SK-N-SH (cell line): ENCODE data around the gene MLYCD. TPM values are rescaled to one million over a fixed set of nuclear protein-coding genes. Genes with fewer than 3 reads are reported as not detected.

Experiments
- CTCF ChIA-PET: fragments of 300-600, 350-600 bp; formaldehyde crosslinking; extraction: SDS; loops from one replicate; lab custom pipeline; 2021; lab: Yijun Ruan, JAX
- POLR2A ChIA-PET: fragments of 350-600 bp; sonication (Branson Sonifier 250); formaldehyde crosslinking; extraction: SDS; loops from one replicate; lab custom pipeline; 2020; ENCODE audit warnings: antibody characterized with exemption, inconsistent platforms; lab: Yijun Ruan, JAX
- DNase-seq: peaks from one replicate; pipeline ENCODE4 v3.0.0; 2012
- H2AFZ ChIP-seq: fragments of 200-600 bp; sonication (generic); 2 replicates; pipeline ENCODE4 v1.8.1; 2016; ENCODE audit warnings: antibody characterized with exemption, mild to moderate bottlenecking, low read depth
- H3F3A ChIP-seq: fragments of 200-600 bp; sonication (generic); replicated peaks from 2 replicates; pipeline ENCODE3; 2016; ENCODE audit warnings: antibody characterized with exemption, mild to moderate bottlenecking; ENCODE audit not compliant: insufficient read depth
- H3K27ac ChIP-seq, 2 experiments: fragments of 200-500 bp in 1 of 2; fragments of 200-600 bp in 1 of 2; sonication (Bioruptor generic) in 1 of 2; sonication (generic), shearing (Covaris generic) in 1 of 2; 2 replicates each; pipeline versions ENCODE4 v1.5.1 to v1.6.1; 2014 to 2016; ENCODE audit warnings: low read depth in 2 of 2, inconsistent platforms in 1 of 2, low read length in 1 of 2, mild to moderate bottlenecking in 1 of 2, mixed read lengths in 1 of 2
- H3K27me3 ChIP-seq: fragments of 200-600 bp; sonication (generic), shearing (Covaris generic); 2 replicates; pipeline ENCODE4 v1.6.1; 2016; ENCODE audit warnings: mixed run types; ENCODE audit not compliant: insufficient read depth
- H3K36me3 ChIP-seq, 2 experiments: fragments of 200-500 bp in 1 of 2; fragments of 200-600 bp in 1 of 2; sonication (Bioruptor generic) in 1 of 2; sonication (generic) in 1 of 2; replicated peaks in 1 of 2; 2 replicates each; pipeline versions ENCODE3 to v1.5.1; 2014 to 2016; ENCODE audit warnings: low read length in 1 of 2, mild to moderate bottlenecking in 1 of 2; ENCODE audit not compliant: insufficient read depth in 2 of 2, control insufficient read depth in 1 of 2
- H3K4me1 ChIP-seq, 2 experiments: fragments of 200-500 bp in 1 of 2; fragments of 200-600 bp in 1 of 2; sonication (Bioruptor generic) in 1 of 2; sonication (generic), shearing (Covaris generic) in 1 of 2; 2 replicates each; pipeline versions ENCODE4 v1.5.1 to v1.6.1; 2014 to 2016; ENCODE audit warnings: low read depth in 1 of 2, low read length in 1 of 2, mixed run types in 1 of 2; ENCODE audit not compliant: insufficient read depth in 2 of 2, control insufficient read depth in 1 of 2
- H3K4me2 ChIP-seq: fragments of 200-600 bp; sonication (generic), shearing (Covaris generic); 2 replicates; pipeline ENCODE4 v1.6.1; 2017; ENCODE audit warnings: mixed run types
- H3K4me3 ChIP-seq, 2 experiments: fragments of 200-500 bp in 1 of 2; fragments of 200-600 bp in 1 of 2; sonication (Bioruptor generic) in 1 of 2; sonication (generic), shearing (Covaris generic) in 1 of 2; 2 replicates each; pipeline versions ENCODE4 v1.5.1 to v1.8.1; 2014 to 2016; ENCODE audit warnings: low read depth in 2 of 2, inconsistent platforms in 1 of 2, low read length in 1 of 2, mild to moderate bottlenecking in 1 of 2, mixed read lengths in 1 of 2, moderate library complexity in 1 of 2
- H3K79me2 ChIP-seq: fragments of 200-600 bp; sonication (generic); 2 replicates; pipeline ENCODE4 v1.8.1; 2017; ENCODE audit warnings: mild to moderate bottlenecking; ENCODE audit not compliant: insufficient read depth
- H3K9ac ChIP-seq: fragments of 200-600 bp; sonication (generic); 2 replicates; pipeline ENCODE4 v1.6.1; 2017; ENCODE audit warnings: mixed run types
- H3K9me2 ChIP-seq: fragments of 200-600 bp; sonication (generic); 2 replicates; pipeline ENCODE4 v1.6.1; 2017; ENCODE audit warnings: mixed run types
- H3K9me3 ChIP-seq: fragments of 200-600 bp; sonication (generic); 2 replicates; pipeline ENCODE4 v1.6.1; 2017; ENCODE audit warnings: mixed run types, mild to moderate bottlenecking, moderate library complexity
- H4K20me1 ChIP-seq: fragments of 200-600 bp; sonication (generic); 2 replicates; pipeline ENCODE4 v1.6.1; 2017; ENCODE audit warnings: mild to moderate bottlenecking, mixed run types; ENCODE audit not compliant: insufficient read depth
- CHD2 ChIP-seq: fragments of 150-350 bp; IDR thresholded peaks from 2 replicates; pipeline ENCODE4 v1.6.1; 2018; ENCODE audit warnings: low read length; ENCODE audit not compliant: partially characterized antibody
- CTCF ChIP-seq: fragments of 200-600 bp; sonication (generic); IDR thresholded peaks from 2 replicates; pipeline ENCODE4 v1.6.1; 2017; ENCODE audit warnings: antibody characterized with exemption, mild to moderate bottlenecking, moderate library complexity
- EZH2phosphoT487 ChIP-seq: fragments of 200-600 bp; sonication (generic); IDR thresholded peaks from 2 replicates; pipeline ENCODE4 v1.6.1; 2017; ENCODE audit warnings: low read depth, mixed run types, mild to moderate bottlenecking, antibody characterized with exemption, moderate library complexity, borderline replicate concordance
- FOXM1 ChIP-seq: IDR thresholded peaks from 2 replicates; pipeline ENCODE4 v1.4.0; 2012; ENCODE audit warnings: low read depth, mild to moderate bottlenecking
- GATA2 ChIP-seq: sonication (generic); formaldehyde crosslinking; IDR thresholded peaks from 2 replicates; pipeline ENCODE4 v1.5.0; 2020; ENCODE audit warnings: mild to moderate bottlenecking, missing genetic modification reagents
- IRF3 ChIP-seq: fragments of 150-350 bp; IDR thresholded peaks from 2 replicates; pipeline ENCODE4 v1.6.1; 2016; ENCODE audit warnings: mild to moderate bottlenecking, low read depth, low read length
- JUND ChIP-seq: IDR thresholded peaks from 2 replicates; pipeline ENCODE4 v1.4.0; 2012
- MAX ChIP-seq: IDR thresholded peaks from 2 replicates; pipeline ENCODE4 v1.4.0; 2012; ENCODE audit warnings: low read depth
- MEF2A ChIP-seq: IDR thresholded peaks from 2 replicates; pipeline ENCODE4 v1.4.0; 2012; ENCODE audit warnings: low read depth, borderline replicate concordance
- NFIC ChIP-seq: IDR thresholded peaks from 2 replicates; pipeline ENCODE4 v1.4.0; 2012; ENCODE audit warnings: borderline replicate concordance
- NRF1 ChIP-seq: IDR thresholded peaks from 2 replicates; pipeline ENCODE4 v1.6.1; 2012; ENCODE audit warnings: low read depth, mild to moderate bottlenecking, low read length
- POLR2AphosphoS5 ChIP-seq: IDR thresholded peaks from 2 replicates; pipeline ENCODE4 v1.6.1; 2012; ENCODE audit warnings: low read depth, low read length
- RCOR1 ChIP-seq: fragments of 150-350 bp; IDR thresholded peaks from 2 replicates; pipeline ENCODE4 v1.6.1; 2017; ENCODE audit warnings: antibody characterized with exemption, low read length
- REST ChIP-seq: IDR thresholded peaks from 2 replicates; pipeline ENCODE4 v1.6.1; 2012; ENCODE audit warnings: mild to moderate bottlenecking, low read depth, low read length, moderate library complexity
- RFX5 ChIP-seq: IDR thresholded peaks from 2 replicates; pipeline ENCODE4 v1.6.1; 2012; ENCODE audit warnings: mild to moderate bottlenecking, improper control_type of control experiment, low read length
- SMC3 ChIP-seq: IDR thresholded peaks from 2 replicates; pipeline ENCODE4 v1.6.1; 2012; ENCODE audit warnings: low read depth, low read length, improper control_type of control experiment
- TAF1 ChIP-seq: IDR thresholded peaks from 2 replicates; pipeline ENCODE4 v1.6.1; 2012; ENCODE audit warnings: low read depth, mild to moderate bottlenecking, low read length, moderate library complexity, borderline replicate concordance
- USF1 ChIP-seq: IDR thresholded peaks from 2 replicates; pipeline ENCODE4 v1.4.0; 2012; ENCODE audit warnings: low read depth, borderline replicate concordance
- USF2 ChIP-seq: fragments of 150-350 bp; IDR thresholded peaks from 2 replicates; pipeline ENCODE4 v1.6.1; 2017; ENCODE audit warnings: antibody characterized with exemption, low read length, low read depth, borderline replicate concordance
- YY1 ChIP-seq: IDR thresholded peaks from 2 replicates; pipeline ENCODE4 v1.4.0; 2012; ENCODE audit warnings: low read depth, mild to moderate bottlenecking
- WGBS: methylation state at CpG from one replicate; pipeline ENCODE4 v1.1.6; 2017; ENCODE audit warnings: low lambda C conversion rate; 5-methylcytosine and 5-hydroxymethylcytosine counted together
- polyA plus RNA-seq, 3 experiments: library from polyadenylated mRNA; depleted of rRNA; stranded (reverse); fragments of >200 nt; gene quantifications; 2 replicates each; pipeline ENCODE4 v1.2.3, GENCODE V29; 2012

The MLYCD gene
- polyA plus RNA-seq, 1 of the 3 experiments (the other 2 are of a cell fraction): 2.4 TPM

- no peak for TF ChIP-seq MEF2A
- no peak for TF ChIP-seq EZH2phosphoT487
- TF ChIP-seq NFIC: no peak
- TF ChIP-seq NRF1: no peak
- no peak for TF ChIP-seq CTCF
These were observed 44.7 kb downstream of the MLYCD start (continued) for GRCh38 chr16:83943516-83944050.

GRCh38 chr16:83945587-83945986 lies 46.7 kb downstream of the MLYCD start:
- H4K20me1 ChIP-seq: no peaks in the 10 kb centered on the region
- 89% methylated on average over 9 of the region's 10 CpGs for WGBS
- CTCF ChIA-PET: interaction anchor here (2.4 to 3.7 kb wide), 3 partner anchors 11 to 19 kb away, joined by 8 to 23 read pairs (median 14); no protein-coding TSS in a partner anchor

More at GRCh38 chr16:83945587-83945986, 46.7 kb downstream of the MLYCD start:
- H3K4me3 ChIP-seq: no peak overlapping the region
- no peaks in the 10 kb centered on the region for H3F3A ChIP-seq
- H3K9me3 ChIP-seq: no peaks in the 10 kb centered on the region
- no peak for DNase-seq
- no peak for TF ChIP-seq NFIC
- TF ChIP-seq MAX: no peak
- no peak for TF ChIP-seq POLR2AphosphoS5
- TF ChIP-seq YY1: no peak
- TF ChIP-seq RCOR1: no peak
- TF ChIP-seq USF2: no peak
- no peak for TF ChIP-seq USF1
- no peak for TF ChIP-seq GATA2 (CRISPR knock-in tag)
- TF ChIP-seq RFX5: no peak
- TF ChIP-seq CHD2: no peak
- no peak for TF ChIP-seq SMC3
- TF ChIP-seq TAF1: no peak
- TF ChIP-seq IRF3: no peak
- no peak for TF ChIP-seq REST
- TF ChIP-seq FOXM1: no peak
- TF ChIP-seq JUND: no peak
- H3K4me2 ChIP-seq: no peak overlapping the region
- H3K4me1 ChIP-seq: no peaks in the 10 kb centered on the region
- H3K27ac ChIP-seq: no peak overlapping the region
- no peaks in the 10 kb centered on the region for H3K36me3 ChIP-seq
- POLR2A ChIA-PET: no interaction called here
- no peak overlapping the region for H3K9ac ChIP-seq
- H2AFZ ChIP-seq: no peak overlapping the region
- H3K27me3 ChIP-seq: no peaks in the 10 kb centered on the region
- no peaks in the 10 kb centered on the region for H3K79me2 ChIP-seq
- H3K9me2 ChIP-seq: no peaks in the 10 kb centered on the region
